Measurements from ENCODE around the gene MAP3K3.

The MAP3K3 gene

GRCh38 chr17:63653050-63653449 is 30.8 kb downstream of the MAP3K3 start:
- DNase-seq, result no peak

DNA sequence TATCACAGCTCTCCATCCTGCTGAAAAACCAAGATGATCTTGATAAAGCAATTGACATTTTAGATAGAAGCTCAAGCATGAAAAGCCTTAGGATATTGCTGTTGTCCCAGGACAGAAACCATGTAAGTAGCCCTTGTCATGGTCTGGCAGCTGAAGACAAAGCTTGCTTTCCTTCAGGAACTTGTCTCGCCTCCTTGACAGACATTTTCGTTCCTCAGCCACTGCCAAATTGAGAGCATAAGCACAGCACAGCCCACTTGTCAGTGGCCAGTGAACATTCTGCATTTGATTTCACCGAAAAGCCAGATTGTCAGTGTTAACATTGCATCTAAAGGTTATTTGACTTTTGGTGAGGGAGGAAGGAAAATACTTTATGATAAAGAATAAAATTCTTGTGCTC is 35.6 kb downstream of the MAP3K3 start:
- no peak for DNase-seq

GRCh38 chr17:63658366-63658765 is 36.1 kb downstream of the MAP3K3 start:
- no peak for DNase-seq

- no peak for DNase-seq
These were observed 37.6 kb downstream of the MAP3K3 start for GRCh38 chr17:63659850-63660249.

DNA sequence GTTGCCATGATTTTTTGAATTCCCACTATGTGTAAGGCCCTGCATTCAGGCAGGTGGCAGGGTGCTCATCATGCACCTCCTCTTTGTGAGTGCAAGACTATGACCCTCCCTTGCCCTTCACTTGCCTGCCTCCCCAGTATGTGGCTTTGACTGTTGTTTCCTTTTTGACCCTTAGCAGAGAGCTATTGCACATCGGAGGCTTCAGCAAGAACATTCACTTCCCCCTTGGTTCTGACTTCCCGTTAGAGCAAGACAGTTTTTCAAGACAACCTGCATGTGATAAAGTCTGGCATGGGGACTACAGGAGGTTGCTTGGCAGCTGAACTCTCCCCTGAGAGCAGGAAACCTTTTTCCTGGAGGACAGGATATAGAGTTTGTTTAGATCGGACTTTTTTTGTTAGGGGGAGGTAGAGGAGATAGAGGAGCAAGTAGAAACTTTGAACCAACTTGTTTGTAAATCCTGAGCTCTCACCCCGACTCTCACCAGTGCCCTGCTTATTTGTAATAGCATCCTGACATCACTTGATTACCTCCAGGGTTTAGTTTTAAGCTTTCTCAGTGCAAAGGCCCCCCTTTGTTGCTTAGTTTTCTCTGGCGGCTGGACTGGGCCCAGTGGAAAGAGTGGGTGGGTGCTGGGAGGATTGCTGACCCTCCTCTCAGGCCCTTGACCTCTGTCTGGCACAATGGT is 43.5 kb downstream of the MAP3K3 start:
- DNase-seq, result no peak

DNA sequence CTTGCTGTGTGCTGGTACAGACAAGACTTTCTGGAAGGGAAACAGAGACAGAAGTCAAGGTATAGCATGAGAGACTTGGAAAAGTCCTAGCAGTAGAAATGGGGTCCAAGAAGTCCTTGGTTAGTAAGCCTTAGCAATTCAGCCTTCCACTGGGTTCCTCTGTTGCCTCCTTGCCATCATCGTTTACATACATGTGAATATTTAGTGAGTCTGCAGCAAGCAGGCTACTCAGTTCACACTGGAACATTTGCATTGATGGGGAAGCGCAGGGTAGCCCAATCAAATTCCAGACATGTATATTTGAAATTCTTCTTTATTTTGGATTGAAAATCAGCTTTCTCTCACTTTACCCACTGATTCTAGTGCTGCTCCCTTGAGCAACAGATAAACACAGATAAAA is 50.6 kb downstream of the MAP3K3 start:
- no peak for DNase-seq

GRCh38 chr17:63675231-63675606 is 53.0 kb downstream of the MAP3K3 start:
- DNase-seq, result no peak

GRCh38 chr17:63675607-63676546 is 53.7 kb downstream of the MAP3K3 start:
- DNase-seq, result no peak

GRCh38 chr17:63676584-63676983 is 54.4 kb downstream of the MAP3K3 start:
- no peak for DNase-seq

GRCh38 chr17:63679214-63679613 is 57.0 kb downstream of the MAP3K3 start:
- DNase-seq, result no peak

DNA sequence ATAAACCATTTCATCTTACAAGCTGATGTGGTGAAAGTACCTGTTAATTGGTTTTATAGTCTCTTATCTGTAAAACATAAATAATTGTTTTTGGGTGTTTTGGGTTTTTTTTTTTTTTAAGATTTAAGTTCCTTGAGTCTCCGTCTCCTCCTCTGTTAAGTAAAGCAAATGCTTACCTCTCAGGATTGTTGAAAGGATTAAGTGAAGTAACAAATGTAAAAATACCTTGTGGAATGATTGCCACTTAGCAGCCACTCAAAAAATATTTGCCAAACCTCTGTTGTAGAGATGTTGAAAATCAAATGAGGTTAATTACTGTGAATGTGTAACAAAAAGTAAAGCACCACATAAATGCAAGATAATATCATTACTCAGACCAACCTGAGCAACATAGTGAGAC is 58.5 kb downstream of the MAP3K3 start:
- no peak for DNase-seq

DNA sequence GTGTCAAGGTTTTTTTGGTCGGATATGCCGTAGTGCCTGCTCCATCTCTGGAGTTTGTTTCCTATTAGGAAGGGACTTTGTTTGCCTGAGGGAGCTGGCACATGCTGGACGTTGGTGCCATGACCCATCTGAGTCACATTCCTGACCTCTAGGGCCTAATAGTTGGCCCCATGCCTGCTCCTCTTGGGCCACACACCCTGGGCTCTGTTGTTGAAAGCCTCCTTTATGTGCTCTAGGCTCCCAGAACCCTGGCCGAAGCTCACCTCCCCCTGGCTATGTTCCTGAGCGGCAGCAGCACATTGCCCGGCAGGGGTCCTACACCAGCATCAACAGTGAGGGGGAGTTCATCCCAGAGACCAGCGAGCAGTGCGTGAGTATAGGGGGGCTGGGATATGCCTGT is 59.3 kb downstream of the MAP3K3 start:
- no peak for DNase-seq

GRCh38 chr17:63682441-63682840 is 60.2 kb downstream of the MAP3K3 start:
- no peak for DNase-seq

GRCh38 chr17:63682981-63683380 is 60.8 kb downstream of the MAP3K3 start:
- no peak for DNase-seq

- DNase-seq, result no peak
These were observed 62.8 kb downstream of the MAP3K3 start for GRCh38 chr17:63685041-63685440.

DNA sequence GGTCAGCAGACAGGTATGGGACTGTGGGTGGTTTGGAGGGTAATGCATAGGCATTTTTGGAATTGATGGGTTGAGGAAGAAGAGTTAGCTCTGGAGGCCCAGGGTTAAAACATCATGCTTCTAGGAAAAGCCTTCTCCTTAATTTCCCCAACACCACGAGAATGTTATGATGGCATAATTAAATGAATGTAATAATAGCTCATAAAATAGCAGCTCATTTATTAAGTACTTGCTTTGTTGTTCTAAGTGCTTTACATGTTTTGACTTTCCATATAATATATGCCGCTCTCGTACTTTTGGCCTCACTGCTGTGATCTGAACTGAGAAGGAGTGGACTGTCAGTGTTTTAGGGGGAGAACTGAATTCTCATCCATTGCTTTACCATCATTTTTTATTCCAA is 63.4 kb downstream of the MAP3K3 start:
- no peak for DNase-seq

- no peak for DNase-seq
These were observed 64.0 kb downstream of the MAP3K3 start for GRCh38 chr17:63686138-63686685.

GRCh38 chr17:63688396-63689020 is 66.3 kb downstream of the MAP3K3 start:
- no peak for DNase-seq

GRCh38 chr17:63689479-63689878 is 67.3 kb downstream of the MAP3K3 start:
- DNase-seq, result no peak

DNA sequence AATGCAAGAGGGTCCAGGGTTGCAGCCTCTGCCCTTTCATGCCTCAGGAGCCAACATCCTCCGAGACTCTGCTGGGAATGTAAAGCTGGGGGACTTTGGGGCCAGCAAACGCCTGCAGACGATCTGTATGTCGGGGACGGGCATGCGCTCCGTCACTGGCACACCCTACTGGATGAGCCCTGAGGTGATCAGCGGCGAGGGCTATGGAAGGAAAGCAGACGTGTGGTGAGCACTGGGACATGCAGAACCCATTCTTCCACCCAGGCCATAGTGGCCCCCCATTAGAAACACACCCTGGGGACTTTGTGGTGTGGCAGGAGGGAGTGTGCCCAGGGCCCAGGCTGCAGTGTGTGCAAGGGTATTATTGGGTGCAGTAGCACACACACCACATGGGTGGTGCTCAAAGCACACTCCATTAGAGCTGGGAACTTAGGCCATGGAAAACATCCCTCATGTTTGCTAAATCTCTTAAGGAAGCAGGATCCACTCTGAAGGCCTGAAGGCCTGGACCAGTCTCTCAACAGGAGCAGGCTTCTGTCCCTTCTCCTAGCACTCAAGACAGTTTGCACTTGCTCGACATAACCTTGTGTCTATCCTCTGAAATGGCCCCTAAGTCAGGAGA is 70.1 kb downstream of the MAP3K3 start:
- no peak for DNase-seq

GRCh38 chr17:63693411-63694113 is 71.3 kb downstream of the MAP3K3 start:
- no peak for DNase-seq

GRCh38 chr17:63694229-63694949 is 72.2 kb downstream of the MAP3K3 start:
- DNase-seq, result no peak
